B cell (primary cell): ENCODE results near the gene GMPR. TPM values are rescaled to one million over a fixed set of nuclear protein-coding genes. Genes with fewer than 3 reads are reported as not detected.
A peak's percentile ranks its signal among the peaks of the same experiment; 100 is the strongest.

Experiments used
- ATAC-seq: fragments of 200-7000 bp; cut with Tn5 transposase; one replicate; pipeline ENCODE4 v1.10.0; 2021; ENCODE audit warnings: low read depth, mild to moderate bottlenecking, moderate number of reproducible peaks, moderate library complexity
- CTCF ChIA-PET: fragments of 350-600 bp; sonication (Branson Sonifier 250); formaldehyde crosslinking; loops from one replicate; lab custom pipeline; 2021; ENCODE audit warnings: antibody characterized with exemption, inconsistent platforms; lab: Charles Lee
- POLR2A ChIA-PET: fragments of 350-600 bp; sonication (Branson Sonifier 250); formaldehyde crosslinking; loops from one replicate; lab custom pipeline; 2021; ENCODE audit warnings: antibody characterized with exemption; lab: Charles Lee
- DNase-seq: peaks from one replicate; pipeline ENCODE4 v3.0.0; 2013
- H2AFZ ChIP-seq: 2 replicates; pipeline ENCODE4 v1.6.1; 2012; ENCODE audit warnings: mild to moderate bottlenecking, low read depth, low read length; ENCODE audit not compliant: insufficient read depth, poor library complexity, severe bottlenecking
- H3K27ac ChIP-seq, 2 donors: 1 replicate in 1 of 2; 2 replicates in 1 of 2; pipeline ENCODE4 v1.5.1; 2012 to 2013; ENCODE audit warnings: low read length in 2 of 2, mild to moderate bottlenecking in 2 of 2, moderate library complexity in 1 of 2
- H3K27me3 ChIP-seq, 4 experiments: fragments of 200-600 bp in 1 of 4; sonication (generic) in 1 of 4; replicated peaks in 1 of 4; 1 replicate in 2 of 4; 2 replicates in 2 of 4; pipeline versions ENCODE4 v1.6.1 to v1.7.0; 2013 to 2016; ENCODE audit warnings: low read length in 3 of 4, mild to moderate bottlenecking in 2 of 4, mixed read lengths in 1 of 4, moderate library complexity in 1 of 4; ENCODE audit not compliant: insufficient read depth in 4 of 4, control insufficient read depth in 3 of 4; ENCODE audit errors: control extremely low read depth in 1 of 4
- H3K36me3 ChIP-seq, 2 experiments: replicated peaks in 1 of 2; 1 replicate in 1 of 2; 2 replicates in 1 of 2; pipeline versions ENCODE4 v1.6.1 to v1.7.1; 2013; ENCODE audit warnings: low read length in 1 of 2; ENCODE audit not compliant: insufficient read depth in 2 of 2, control insufficient read depth in 1 of 2; ENCODE audit errors: control extremely low read depth in 1 of 2, extremely low read depth in 1 of 2
- H3K4me1 ChIP-seq, 2 donors: fragments of 200-600 bp in 1 of 2; sonication (generic) in 1 of 2; 1 replicate in 1 of 2; 2 replicates in 1 of 2; pipeline versions ENCODE4 v1.5.1 to v1.6.1; 2013 to 2017; ENCODE audit warnings: low read length in 2 of 2; ENCODE audit not compliant: control insufficient read depth in 2 of 2, insufficient read depth in 2 of 2
- H3K4me2 ChIP-seq: replicated peaks from 2 replicates; pipeline ENCODE3; 2012; ENCODE audit warnings: mild to moderate bottlenecking, low read depth, low read length; ENCODE audit not compliant: poor library complexity, severe bottlenecking
- H3K4me3 ChIP-seq, 5 experiments: fragments of 200-600 bp in 1 of 5; sonication (generic) in 1 of 5; 1 replicate in 3 of 5; 2 replicates in 2 of 5; pipeline versions ENCODE4 v1.5.1 to v1.7.0; 2011 to 2016; ENCODE audit warnings: low read length in 4 of 5, mild to moderate bottlenecking in 4 of 5, low read depth in 2 of 5, control low read depth in 1 of 5, moderate library complexity in 1 of 5; ENCODE audit not compliant: insufficient read depth in 1 of 5; ENCODE audit errors: control extremely low read depth in 1 of 5, extremely low read depth in 1 of 5
- H3K79me2 ChIP-seq: fragments of 200-600 bp; sonication (generic); one replicate; pipeline ENCODE4 v1.6.0; 2016; ENCODE audit warnings: low read length; ENCODE audit not compliant: control insufficient read depth, insufficient read depth
- H3K9ac ChIP-seq: fragments of 200-600 bp; sonication (generic); 2 replicates; pipeline ENCODE4 v1.6.1; 2017; ENCODE audit warnings: mild to moderate bottlenecking, low read length, moderate library complexity
- H3K9me3 ChIP-seq, 3 donors: one replicate each; pipeline versions ENCODE4 v1.6.1 to v1.7.1; 2013; ENCODE audit warnings: low read length in 2 of 3; ENCODE audit not compliant: control insufficient read depth in 2 of 3, insufficient read depth in 1 of 3; ENCODE audit errors: control extremely low read depth in 1 of 3
- H4K20me1 ChIP-seq: 2 replicates; pipeline ENCODE4 v1.6.0; 2012; ENCODE audit warnings: mild to moderate bottlenecking, low read length; ENCODE audit not compliant: insufficient read depth, control insufficient read depth, poor library complexity, severe bottlenecking
- H3K27ac Mint-ChIP-seq: one replicate; pipeline ENCODE4 v1.8.0; 2021; ENCODE audit warnings: mixed read lengths
- H3K27me3 Mint-ChIP-seq: one replicate; pipeline ENCODE4 v1.8.0; 2021; ENCODE audit warnings: mixed read lengths
- H3K4me1 Mint-ChIP-seq: one replicate; pipeline ENCODE4 v1.8.0; 2021; ENCODE audit warnings: mixed read lengths
- H3K4me3 Mint-ChIP-seq: one replicate; pipeline ENCODE4 v1.8.0; 2021; ENCODE audit warnings: mixed read lengths
- H3K9me3 Mint-ChIP-seq: one replicate; pipeline ENCODE4 v1.8.0; 2022; ENCODE audit warnings: mixed read lengths; ENCODE audit not compliant: insufficient read depth
- EZH2 ChIP-seq: IDR thresholded peaks from 2 replicates; pipeline ENCODE4 v1.6.1; 2012; ENCODE audit warnings: borderline replicate concordance, low read depth, mild to moderate bottlenecking, moderate library complexity, low read length; ENCODE audit not compliant: insufficient read depth, poor library complexity, severe bottlenecking
- WGBS: methylation state at CpG from one replicate; pipeline ENCODE4 v1.1.5; 2013; ENCODE audit warnings: missing lambda C conversion rate; ENCODE audit not compliant: insufficient coverage; 5-methylcytosine and 5-hydroxymethylcytosine counted together
- intact Hi-C: fragments of 100-400 bp; cut with micrococcal nuclease; formaldehyde crosslinking; loops from one replicate; pipeline ENCODE4 v1.10.0; 2022
- polyA plus RNA-seq: library from polyadenylated mRNA; depleted of rRNA; stranded (reverse); fragments of >200 nt; gene quantifications from 2 replicates; pipeline ENCODE4 v1.2.3, GENCODE V29; 2012
- total RNA-seq, 2 donors: library from RNA; stranded (reverse); fragments of 120-200 nt in 1 of 2; gene quantifications; 1 replicate in 1 of 2; 2 replicates in 1 of 2; pipeline versions ENCODE4 v1.2.3 to v1.2.4, GENCODE V29; 2013 to 2022
- TF ChIP-seq, protein P1 (sequence below): fragments of 200-600 bp; IDR thresholded peaks from one replicate; pipeline ENCODE4 v1.8.0; 2022; ENCODE audit warnings: antibody characterized with exemption, mild to moderate bottlenecking

The GMPR gene
- total and polyA plus RNA-seq, 2 donors (not counting 1 experiment from before 2014, with no cell fraction given), result 0.82 TPM; not detected in 1

DNA sequence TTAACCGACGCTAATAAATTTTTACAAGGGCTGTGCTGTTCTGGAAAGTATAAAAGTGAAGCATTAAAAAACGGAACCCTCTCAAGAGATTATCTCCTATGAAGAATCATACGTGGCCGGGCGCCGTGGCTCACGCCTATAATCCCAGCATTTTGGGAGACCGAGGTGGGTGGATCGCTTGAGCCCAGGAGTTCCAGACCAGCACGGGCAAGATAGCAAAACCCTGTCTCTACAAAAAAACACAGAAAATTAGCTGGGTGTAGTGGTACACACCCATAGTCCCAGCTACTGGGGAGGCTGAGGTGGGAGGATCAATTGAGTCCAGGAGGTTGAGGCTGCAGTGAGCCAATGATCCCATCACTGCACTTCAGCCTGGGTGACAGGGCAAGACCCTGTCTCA lies 83.4 kb downstream of the GMPR start:
- H4K20me1 ChIP-seq, result no peaks in the 10 kb centered on the region
- H3K27ac ChIP-seq, result no peak overlapping the region
- no peaks in the 10 kb centered on the region for H3K27me3 ChIP-seq
- no peak overlapping the region for H3K4me3 Mint-ChIP-seq
- ATAC-seq, result no peak
- peaks cover 43% of the 10 kb centered on the region for H3K4me1 Mint-ChIP-seq
- H3K36me3 ChIP-seq, result no peaks in the 10 kb centered on the region
- H3K4me1 ChIP-seq, result peaks cover 17 to 29% of the 10 kb centered on the region in 2 donors
- ChIA-PET CTCF (interaction anchor here (0.9 to 9.2 kb wide), 5 partner anchors 10 to 449 kb away, joined by 3 to 87 read pairs (median 4); partner anchors contain the start of gene ATXN1), POLR2A (no interaction called here)
- no peaks in the 10 kb centered on the region for H3K9me3 ChIP-seq
- WGBS, result 96% methylated on average over 8 of the region's 11 CpGs
- TF ChIP-seq, protein P1, sequence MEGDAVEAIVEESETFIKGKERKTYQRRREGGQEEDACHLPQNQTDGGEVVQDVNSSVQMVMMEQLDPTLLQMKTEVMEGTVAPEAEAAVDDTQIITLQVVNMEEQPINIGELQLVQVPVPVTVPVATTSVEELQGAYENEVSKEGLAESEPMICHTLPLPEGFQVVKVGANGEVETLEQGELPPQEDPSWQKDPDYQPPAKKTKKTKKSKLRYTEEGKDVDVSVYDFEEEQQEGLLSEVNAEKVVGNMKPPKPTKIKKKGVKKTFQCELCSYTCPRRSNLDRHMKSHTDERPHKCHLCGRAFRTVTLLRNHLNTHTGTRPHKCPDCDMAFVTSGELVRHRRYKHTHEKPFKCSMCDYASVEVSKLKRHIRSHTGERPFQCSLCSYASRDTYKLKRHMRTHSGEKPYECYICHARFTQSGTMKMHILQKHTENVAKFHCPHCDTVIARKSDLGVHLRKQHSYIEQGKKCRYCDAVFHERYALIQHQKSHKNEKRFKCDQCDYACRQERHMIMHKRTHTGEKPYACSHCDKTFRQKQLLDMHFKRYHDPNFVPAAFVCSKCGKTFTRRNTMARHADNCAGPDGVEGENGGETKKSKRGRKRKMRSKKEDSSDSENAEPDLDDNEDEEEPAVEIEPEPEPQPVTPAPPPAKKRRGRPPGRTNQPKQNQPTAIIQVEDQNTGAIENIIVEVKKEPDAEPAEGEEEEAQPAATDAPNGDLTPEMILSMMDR, result no peak
- TF ChIP-seq EZH2, result no peak
- H3K27me3 Mint-ChIP-seq, result no peaks in the 10 kb centered on the region
- no peak for DNase-seq
- no peak overlapping the region for H3K4me3 ChIP-seq
- H3K4me2 ChIP-seq, result no peak overlapping the region
- no peaks in the 10 kb centered on the region for H3K79me2 ChIP-seq
- H3K27ac Mint-ChIP-seq, result peak overlapping the region; percentile 20
- H3K9ac ChIP-seq, result no peak overlapping the region
- H2AFZ ChIP-seq, result no peak overlapping the region
- intact Hi-C loops, result loop anchor here (2.0 kb wide), 1 partner anchor 439 kb away; the partner anchor contains the start of gene ATXN1
- no peaks in the 10 kb centered on the region for H3K9me3 Mint-ChIP-seq

DNA sequence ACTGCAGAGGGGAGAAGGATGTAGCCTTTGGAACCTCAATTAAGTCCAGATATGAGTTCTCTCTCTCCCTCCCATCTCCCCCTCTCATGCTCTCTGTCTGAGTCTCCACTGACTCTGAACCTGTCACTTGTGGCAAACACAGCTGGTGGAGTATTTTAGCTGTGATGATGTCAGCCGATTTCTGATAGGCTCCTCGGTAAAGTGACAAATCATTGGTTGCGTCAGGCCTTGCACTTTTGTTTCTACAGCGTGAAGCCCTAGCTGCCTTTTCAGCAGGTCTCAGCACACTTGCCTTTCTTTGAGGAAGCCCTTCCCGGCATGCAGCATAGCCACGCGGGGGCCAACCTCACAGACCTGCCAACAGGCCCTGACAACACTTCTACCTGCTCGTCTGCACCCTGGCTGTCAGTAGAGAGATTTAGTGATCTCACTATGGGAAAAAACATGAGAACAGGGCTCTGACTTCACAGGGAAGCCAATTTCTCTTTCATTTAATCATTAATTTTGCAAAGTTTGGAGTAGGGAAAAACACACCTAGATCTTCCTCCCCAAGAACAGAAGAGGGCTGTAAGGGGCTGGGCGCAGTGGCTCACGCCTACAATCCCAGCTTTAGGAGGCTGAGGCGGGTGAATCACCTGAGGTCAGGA lies 84.4 kb downstream of the GMPR start:
- POLR2A ChIA-PET, result interaction anchor here (0.7 kb wide), 1 partner anchor 92 kb away, joined by 7 read pairs; no protein-coding TSS in a partner anchor
- Histone ChIP-seq H2AFZ (peak overlapping the region; percentile 68), H3K9ac (no peak overlapping the region), H3K4me2 (peak overlapping the region; percentile 34), H3K9me3 (no peaks in the 10 kb centered on the region), H3K27me3 (no peaks in the 10 kb centered on the region), H3K4me3 (no peak overlapping the region), H3K36me3 (no peaks in the 10 kb centered on the region), H3K79me2 (no peaks in the 10 kb centered on the region), H3K4me1 (peaks cover 17 to 28% of the 10 kb centered on the region in 2 donors), H4K20me1 (no peaks in the 10 kb centered on the region), H3K27ac (peak overlapping the region; percentile 31 to 43)
- ATAC-seq, result peak; percentile 86
- DNase-seq, result peak; percentile 79
- no peak overlapping the region for H3K4me3 Mint-ChIP-seq
- CTCF ChIA-PET, result interaction anchor here (0.6 to 9.2 kb wide), 8 partner anchors 9 to 440 kb away, joined by 3 to 87 read pairs (median 4); partner anchors contain the start of gene ATXN1
- intact Hi-C loops, result loop anchor here (2.0 kb wide), 1 partner anchor 438 kb away; the partner anchor contains the start of gene ATXN1
- no peaks in the 10 kb centered on the region for H3K9me3 Mint-ChIP-seq
- no peaks in the 10 kb centered on the region for H3K27me3 Mint-ChIP-seq
- 42% methylated on average over 10 of the region's 11 CpGs for WGBS
- peaks cover 41% of the 10 kb centered on the region for H3K4me1 Mint-ChIP-seq
- TF ChIP-seq, protein P1, result no peak
- TF ChIP-seq EZH2, result no peak
- peak overlapping the region; percentile 86 for H3K27ac Mint-ChIP-seq
